Measurements from ENCODE around the gene FLT4.
A peak's percentile ranks its signal among the peaks of the same experiment; 100 is the strongest.

Gene FLT4

DNA sequence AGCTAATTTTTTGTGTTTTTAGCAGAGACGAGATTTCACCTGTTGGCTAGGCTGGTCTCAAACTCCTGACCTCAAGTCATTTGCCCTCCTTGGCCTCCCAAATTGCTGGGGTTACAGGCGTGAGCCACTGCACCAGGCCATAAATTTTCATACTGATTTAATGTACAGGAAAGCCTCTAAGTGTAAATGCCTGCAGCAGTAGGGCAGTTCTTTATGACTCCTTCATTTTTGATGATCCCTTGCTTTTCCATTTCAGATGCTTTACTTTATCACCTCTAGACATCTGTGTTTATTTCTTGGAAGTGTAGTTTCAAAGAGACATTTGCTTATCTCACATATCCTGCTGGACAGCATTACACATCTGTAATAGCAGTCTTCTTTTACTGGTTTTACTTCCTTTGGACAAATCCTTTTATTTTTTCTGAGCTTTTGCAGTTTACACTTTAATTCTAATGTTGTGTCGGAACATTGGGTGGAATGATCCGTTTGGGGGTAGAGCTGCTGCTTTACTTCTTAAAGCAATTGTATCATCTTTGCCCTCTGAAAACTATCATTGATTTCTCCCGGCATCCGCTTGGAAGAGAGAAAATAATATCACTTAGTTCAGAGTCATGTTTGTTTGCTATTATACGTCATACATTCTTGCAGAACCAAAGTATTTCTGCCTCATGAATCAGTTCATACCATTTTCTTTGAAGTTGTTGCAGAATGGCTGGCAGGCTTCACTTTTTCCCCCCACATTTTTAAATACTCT lies 94.1 kb downstream of the FLT4 start:
- H3K9me3 ChIP-seq (ENCODE audit: low read depth, low read length), result no peaks in the 10 kb centered on the region
- peaks cover 77% of the 10 kb centered on the region for H3K36me3 ChIP-seq (ENCODE audit: insufficient read depth, low read length)
- no peak overlapping the region for H3K4me3 ChIP-seq
- TF ChIP-seq FOXP2 (optimal IDR thresholded peaks at IDR 0.05; ENCODE audit: control extremely low read depth, extremely low read length, insufficient read depth) (no peak), EZH2 (IDR thresholded peaks at IDR 0.05) (no peak), POLR2AphosphoS5 (IDR thresholded peaks at IDR 0.05; ENCODE audit: borderline replicate concordance, low read depth, low read length) (no peak)
- H3K9ac ChIP-seq (ENCODE audit: insufficient read length), result no peak overlapping the region
- no peak overlapping the region for H3K27ac ChIP-seq
- no peak for DNase-seq (ENCODE audit: low read depth, low spot score)

DNA sequence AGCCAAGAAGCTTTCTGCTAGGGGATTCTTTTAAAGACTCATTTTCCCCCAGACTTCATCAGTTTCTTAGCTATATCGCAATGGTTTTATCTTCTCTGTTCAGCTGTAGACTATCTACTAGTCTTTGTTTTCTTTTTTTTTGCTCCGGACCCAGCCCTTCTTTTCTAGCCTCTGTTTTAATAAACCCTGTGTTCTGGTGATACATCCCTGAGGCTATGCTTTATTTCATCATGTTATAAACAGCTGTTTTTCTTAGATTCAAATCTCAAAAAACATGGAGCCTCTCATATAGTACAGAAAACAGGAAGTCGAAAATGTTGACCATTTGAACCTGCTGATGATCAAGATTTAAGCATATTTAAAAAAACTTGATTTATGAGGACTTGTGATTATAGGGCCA lies 95.9 kb downstream of the FLT4 start:
- Histone ChIP-seq H3K36me3 (ENCODE audit: insufficient read depth, low read length) (peaks cover 80% of the 10 kb centered on the region), H3K9ac (ENCODE audit: insufficient read length) (no peak overlapping the region), H3K4me3 (no peak overlapping the region), H3K27ac (peak overlapping the region; percentile 23; the same call in 1 of the 2 replicates), H3K9me3 (ENCODE audit: low read depth, low read length) (no peaks in the 10 kb centered on the region)
- no peak for DNase-seq (ENCODE audit: low read depth, low spot score)
- TF ChIP-seq EZH2 (IDR thresholded peaks at IDR 0.05) (no peak), FOXP2 (optimal IDR thresholded peaks at IDR 0.05; ENCODE audit: control extremely low read depth, extremely low read length, insufficient read depth) (no peak), POLR2AphosphoS5 (IDR thresholded peaks at IDR 0.05; ENCODE audit: borderline replicate concordance, low read depth, low read length) (no peak)

Data from SK-N-MC (cell line).